Heart left ventricle (tissue), 13 donors: ENCODE data around the gene TMED6.

Source experiments
- CTCF ChIP-seq, 12 donors: fragments of 200-600 bp; sonication (generic) in 4 of 12; IDR thresholded peaks; one replicate each; pipeline versions ENCODE4 v1.5.0 to v1.8.0; 2018 to 2022; ENCODE audit warnings: antibody characterized with exemption in 12 of 12, mild to moderate bottlenecking in 5 of 12
- POLR2A ChIP-seq, 2 donors: fragments of 450-650 bp; IDR thresholded peaks; one replicate each; pipeline ENCODE4 v1.6.1; 2017; ENCODE audit warnings: antibody characterized with exemption in 2 of 2, mild to moderate bottlenecking in 2 of 2, moderate library complexity in 2 of 2
- donor health status: ischemic (EF 13 %, LVEDD 7.1; RV severe dilation, severe dysfunction).
- donor health status: DM: no; HTN: yes; CAD: no.
- donor health status: DM: no; HTN: no; CAD: no.
- donor health status: ischemic (EF 25% LVEDD 6.9; RV normal size, moderate dysfunction).
- donor health status: ischemic (EF 25% LVEDD 5.7; RV mildly dilated, moderate dysfunction).
- donor health status: ischemic (EF 35%, LVEDD 5.7; RV mildly dilated, moderate dysfunction).
- donor health status: nonischemic (EF 11% LVEDD 7.7; RV severe dilation, severe dysfunction).
- donor health status: DM: yes; HTN: yes; CAD: no.
- donor health status: PGD.
- donor health status: ischemic (EF 29% LVEDD 5.4; RV normal size, mild dysfunction).
- donor health status: nonischemic (EF 23%, LVEDD 6.1; RV moderate dilation, normal function).

DNA sequence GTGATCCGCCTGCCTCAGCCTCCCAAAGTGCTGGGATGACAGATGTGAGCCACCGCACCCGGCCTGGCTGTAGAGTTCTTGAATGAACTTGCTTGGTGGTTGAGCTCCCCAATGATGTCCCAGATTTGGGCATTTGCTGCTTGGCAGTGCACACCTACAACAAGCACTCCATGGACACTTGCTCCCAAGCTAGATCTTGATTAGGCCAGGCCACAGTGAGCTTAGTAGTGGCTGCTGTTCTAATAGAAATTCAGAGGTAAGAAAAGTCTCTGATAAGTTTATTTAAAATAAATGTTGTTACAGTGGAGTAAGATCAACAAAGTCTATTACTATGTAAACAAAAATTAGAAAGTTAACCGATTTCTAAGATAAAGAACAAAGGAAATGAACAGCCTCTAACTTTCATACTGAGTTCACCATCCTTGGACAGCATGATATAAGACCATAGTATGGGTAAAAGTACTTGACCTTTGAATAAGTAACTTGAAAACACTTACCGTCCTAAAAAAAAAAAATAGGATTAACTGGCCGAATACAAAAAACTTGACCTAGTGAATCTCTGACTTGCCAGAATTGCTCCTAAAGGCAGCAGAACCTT lies 951 bp downstream of the TMED6 start:
- TF ChIP-seq CTCF (IDR thresholded peaks at IDR 0.05) (no peak), POLR2A (IDR thresholded peaks at IDR 0.05) (no peak)
